Hepatocyte (in vitro differentiated cells): ENCODE results near the gene SLC25A13. TPM values are rescaled to one million over a fixed set of nuclear protein-coding genes. Genes with fewer than 3 reads are reported as not detected.
"Not testable (repeated sequence)": the region's sequence is repeated elsewhere in the genome, so short reads cannot be mapped to it uniquely, and the experiment has no call there.

ENCODE experiments used
- DNase-seq: peaks from one replicate; pipeline ENCODE4 v3.0.0-alpha.2; 2016; ENCODE audit warnings: low spot score
- H2AFZ ChIP-seq: fragments of 200-600 bp; sonication (generic); 2 replicates; pipeline ENCODE4 v1.6.0; 2016; ENCODE audit warnings: antibody characterized with exemption, mild to moderate bottlenecking
- H3K27ac ChIP-seq: fragments of 200-600 bp; sonication (generic); 2 replicates; pipeline ENCODE4 v1.5.1; 2016; ENCODE audit warnings: mild to moderate bottlenecking
- H3K27me3 ChIP-seq: fragments of 200-600 bp; sonication (generic); 2 replicates; pipeline ENCODE4 v1.6.1; 2016
- H3K36me3 ChIP-seq: fragments of 200-600 bp; sonication (generic); replicated peaks from 2 replicates; pipeline ENCODE4 v1.5.1; 2016; ENCODE audit warnings: low read depth; ENCODE audit not compliant: insufficient read depth
- H3K4me1 ChIP-seq: fragments of 200-600 bp; sonication (generic); 2 replicates; pipeline ENCODE4 v1.5.1; 2016; ENCODE audit warnings: mild to moderate bottlenecking, moderate library complexity; ENCODE audit not compliant: insufficient read depth
- H3K4me2 ChIP-seq: fragments of 200-600 bp; sonication (generic); 2 replicates; pipeline ENCODE4 v1.6.0; 2016
- H3K4me3 ChIP-seq: fragments of 200-600 bp; sonication (generic); 2 replicates; pipeline ENCODE4 v1.5.1; 2016; ENCODE audit warnings: mild to moderate bottlenecking
- H3K79me2 ChIP-seq: fragments of 200-600 bp; sonication (generic); 2 replicates; pipeline ENCODE4 v1.6.0; 2017; ENCODE audit warnings: mild to moderate bottlenecking
- H3K9me2 ChIP-seq: fragments of 200-600 bp; sonication (generic); replicated peaks from 2 replicates; pipeline ENCODE4 v1.6.0; 2017; ENCODE audit warnings: mild to moderate bottlenecking; ENCODE audit not compliant: insufficient read depth
- H3K9me3 ChIP-seq: fragments of 200-600 bp; sonication (generic); 2 replicates; pipeline ENCODE4 v1.5.1; 2016; ENCODE audit warnings: low read depth, mild to moderate bottlenecking
- H4K20me1 ChIP-seq: fragments of 200-600 bp; sonication (generic); 2 replicates; pipeline ENCODE4 v1.6.0; 2016; ENCODE audit warnings: mild to moderate bottlenecking; ENCODE audit not compliant: insufficient read depth, poor library complexity, severe bottlenecking
- EZH2 ChIP-seq: fragments of 200-600 bp; sonication (generic); IDR thresholded peaks from 2 replicates; pipeline ENCODE4 v1.6.1; 2016; ENCODE audit warnings: antibody characterized with exemption, mild to moderate bottlenecking, borderline replicate concordance
- EZH2phosphoT487 ChIP-seq: fragments of 200-600 bp; sonication (generic); IDR thresholded peaks from one replicate; pipeline ENCODE4 v1.6.1; 2018; ENCODE audit warnings: antibody characterized with exemption, mild to moderate bottlenecking, low read depth, moderate library complexity; ENCODE audit not compliant: unreplicated experiment, severe bottlenecking
- WGBS: methylation state at CpG from one replicate; pipeline ENCODE4 v1.1.6; 2016; ENCODE audit warnings: low lambda C conversion rate; ENCODE audit errors: missing lambda C conversion rate; 5-methylcytosine and 5-hydroxymethylcytosine counted together
- polyA plus RNA-seq: library from polyadenylated mRNA; unstranded; fragments of >200 nt; fragmentation: Nextera tagmentation; extraction: Ambion mirVana; gene quantifications from 2 replicates; pipeline ENCODE4 v1.2.1, GENCODE V29; 2016
- total RNA-seq: library from RNA; depleted of rRNA; stranded (reverse); fragments of >200 nt; gene quantifications from 2 replicates; pipeline ENCODE4 v1.2.3, GENCODE V29; 2014
- TF ChIP-seq, protein P1 (sequence below): fragments of 200-600 bp; sonication (generic); IDR thresholded peaks from 2 replicates; pipeline ENCODE4 v1.5.1; 2016; ENCODE audit warnings: antibody characterized with exemption, mild to moderate bottlenecking; ENCODE audit not compliant: poor library complexity

SLC25A13 gene
- total and polyA plus RNA-seq, 2 experiments from 2014 or later = 37.5 to 55.1 TPM

- Histone ChIP-seq H3K4me3 (no peak overlapping the region), H3K9me2 (no peaks in the 10 kb centered on the region), H4K20me1 (peaks cover 9% of the 10 kb centered on the region), H3K27ac (no peak overlapping the region), H3K27me3 (no peaks in the 10 kb centered on the region), H3K4me2 (no peak overlapping the region), H3K79me2 (peaks cover 74% of the 10 kb centered on the region), H2AFZ (no peak overlapping the region), H3K9me3 (no peaks in the 10 kb centered on the region), H3K4me1 (peaks cover 24% of the 10 kb centered on the region), H3K36me3 (no peaks in the 10 kb centered on the region)
- WGBS = 59% methylated on average over 1 of the region's 1 CpG
- DNase-seq = no peak
- TF ChIP-seq, protein P1, sequence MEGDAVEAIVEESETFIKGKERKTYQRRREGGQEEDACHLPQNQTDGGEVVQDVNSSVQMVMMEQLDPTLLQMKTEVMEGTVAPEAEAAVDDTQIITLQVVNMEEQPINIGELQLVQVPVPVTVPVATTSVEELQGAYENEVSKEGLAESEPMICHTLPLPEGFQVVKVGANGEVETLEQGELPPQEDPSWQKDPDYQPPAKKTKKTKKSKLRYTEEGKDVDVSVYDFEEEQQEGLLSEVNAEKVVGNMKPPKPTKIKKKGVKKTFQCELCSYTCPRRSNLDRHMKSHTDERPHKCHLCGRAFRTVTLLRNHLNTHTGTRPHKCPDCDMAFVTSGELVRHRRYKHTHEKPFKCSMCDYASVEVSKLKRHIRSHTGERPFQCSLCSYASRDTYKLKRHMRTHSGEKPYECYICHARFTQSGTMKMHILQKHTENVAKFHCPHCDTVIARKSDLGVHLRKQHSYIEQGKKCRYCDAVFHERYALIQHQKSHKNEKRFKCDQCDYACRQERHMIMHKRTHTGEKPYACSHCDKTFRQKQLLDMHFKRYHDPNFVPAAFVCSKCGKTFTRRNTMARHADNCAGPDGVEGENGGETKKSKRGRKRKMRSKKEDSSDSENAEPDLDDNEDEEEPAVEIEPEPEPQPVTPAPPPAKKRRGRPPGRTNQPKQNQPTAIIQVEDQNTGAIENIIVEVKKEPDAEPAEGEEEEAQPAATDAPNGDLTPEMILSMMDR = no peak
- no peak for TF ChIP-seq EZH2
- no peak for TF ChIP-seq EZH2phosphoT487
Observed at GRCh38 chr7:96300986-96301385, 20.9 kb downstream of the SLC25A13 start.

GRCh38 chr7:96300502-96300901 is 21.4 kb downstream of the SLC25A13 start:
- Histone ChIP-seq H3K9me2 (no peaks in the 10 kb centered on the region), H3K27ac (no peak overlapping the region), H3K4me2 (no peak overlapping the region), H2AFZ (no peak overlapping the region), H3K36me3 (no peaks in the 10 kb centered on the region), H3K79me2 (peaks cover 70% of the 10 kb centered on the region), H4K20me1 (peaks cover 9% of the 10 kb centered on the region), H3K4me1 (peaks cover 24% of the 10 kb centered on the region), H3K9me3 (no peaks in the 10 kb centered on the region), H3K4me3 (no peak overlapping the region), H3K27me3 (no peaks in the 10 kb centered on the region)
- DNase-seq = no peak
- TF ChIP-seq EZH2 (no peak), EZH2phosphoT487 (no peak)
- TF ChIP-seq, protein P1 = no peak

DNA sequence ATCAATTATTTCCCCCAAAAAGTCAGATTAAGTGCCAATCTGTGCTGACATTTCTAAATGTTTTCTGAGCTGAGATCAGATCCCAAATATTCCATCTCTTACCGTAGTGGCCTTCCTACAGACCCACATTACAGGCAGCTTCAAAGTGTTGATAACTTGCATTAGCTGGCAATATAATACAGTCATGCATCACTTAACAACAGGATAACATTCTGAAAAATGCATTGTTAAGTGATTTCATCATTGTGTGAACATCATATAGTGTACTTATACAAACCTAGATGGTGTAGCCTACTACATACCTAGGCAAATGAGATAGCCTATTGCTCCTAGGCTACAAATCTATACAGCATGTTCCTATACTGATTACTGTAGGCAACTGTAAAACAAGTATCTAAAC is 22.4 kb downstream of the SLC25A13 start:
- H4K20me1 ChIP-seq = peaks cover 9% of the 10 kb centered on the region
- H3K27ac ChIP-seq = no peak overlapping the region
- H3K36me3 ChIP-seq = no peaks in the 10 kb centered on the region
- H3K9me3 ChIP-seq = no peaks in the 10 kb centered on the region
- no peak overlapping the region for H2AFZ ChIP-seq
- H3K4me3 ChIP-seq = no peak overlapping the region
- TF ChIP-seq EZH2phosphoT487 (no peak), EZH2 (no peak)
- TF ChIP-seq, protein P1 = no peak
- peaks cover 70% of the 10 kb centered on the region for H3K79me2 ChIP-seq
- 83% methylated on average over 1 of the region's 1 CpG for WGBS
- no peaks in the 10 kb centered on the region for H3K27me3 ChIP-seq
- H3K4me2 ChIP-seq = no peak overlapping the region
- DNase-seq = no peak
- H3K4me1 ChIP-seq = peaks cover 23% of the 10 kb centered on the region
- no peaks in the 10 kb centered on the region for H3K9me2 ChIP-seq

DNA sequence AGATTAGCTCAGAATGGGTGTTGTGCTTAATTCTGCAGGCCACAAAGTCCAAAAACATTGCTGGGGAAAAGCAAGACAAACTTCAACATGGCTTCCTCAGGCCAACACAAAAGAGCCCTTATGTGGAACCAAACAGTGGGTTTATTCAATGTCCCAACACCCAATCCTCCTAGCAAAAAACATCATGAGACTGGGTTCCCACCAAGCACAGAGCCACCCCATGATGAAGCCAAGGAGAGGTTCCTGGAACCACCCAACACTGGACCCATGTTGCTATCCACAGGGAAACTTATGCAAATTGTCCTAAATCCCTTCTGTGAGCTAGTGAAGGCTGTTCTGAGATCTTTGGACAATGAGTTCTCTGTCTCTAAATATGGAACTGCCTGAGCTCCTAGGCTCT is 24.0 kb downstream of the SLC25A13 start:
- TF ChIP-seq EZH2 (no peak), EZH2phosphoT487 (no peak)
- TF ChIP-seq, protein P1 = no peak
- Histone ChIP-seq H4K20me1 (peaks cover 9% of the 10 kb centered on the region), H3K4me1 (peaks cover 11% of the 10 kb centered on the region), H2AFZ (no peak overlapping the region), H3K27ac (no peak overlapping the region), H3K9me2 (no peaks in the 10 kb centered on the region), H3K4me3 (no peak overlapping the region), H3K79me2 (peaks cover 69% of the 10 kb centered on the region), H3K4me2 (no peak overlapping the region), H3K36me3 (no peaks in the 10 kb centered on the region), H3K9me3 (no peaks in the 10 kb centered on the region), H3K27me3 (no peaks in the 10 kb centered on the region)
- no peak for DNase-seq

- H3K36me3 ChIP-seq, H3K27me3 ChIP-seq, H2AFZ ChIP-seq, H3K9me2 ChIP-seq, H3K4me2 ChIP-seq, H3K27ac ChIP-seq, H3K9me3 ChIP-seq, H4K20me1 ChIP-seq, H3K4me3 ChIP-seq, DNase-seq: not testable (repeated sequence)
- Histone ChIP-seq H3K4me1 (peaks cover 11% of the 10 kb centered on the region), H3K79me2 (peaks cover 68% of the 10 kb centered on the region)
- WGBS = 97% methylated on average over 5 of the region's 5 CpGs
Observed at GRCh38 chr7:96297446-96297845, 24.5 kb downstream of the SLC25A13 start.
